Ishikawa (cell line): Measurements from ENCODE around the gene MORC2.

ENCODE experiments used
- EP300 ChIP-seq: IDR thresholded peaks from 2 replicates; pipeline ENCODE4 v1.6.1; 2012; ENCODE audit warnings: borderline replicate concordance
- RAD21 ChIP-seq: IDR thresholded peaks from 2 replicates; pipeline ENCODE4 v1.6.1; 2012; ENCODE audit warnings: low read depth
- TF ChIP-seq, protein P1 (sequence below): IDR thresholded peaks from 2 replicates; pipeline ENCODE4 v1.6.1; 2012; ENCODE audit warnings: low read depth, mild to moderate bottlenecking

DNA sequence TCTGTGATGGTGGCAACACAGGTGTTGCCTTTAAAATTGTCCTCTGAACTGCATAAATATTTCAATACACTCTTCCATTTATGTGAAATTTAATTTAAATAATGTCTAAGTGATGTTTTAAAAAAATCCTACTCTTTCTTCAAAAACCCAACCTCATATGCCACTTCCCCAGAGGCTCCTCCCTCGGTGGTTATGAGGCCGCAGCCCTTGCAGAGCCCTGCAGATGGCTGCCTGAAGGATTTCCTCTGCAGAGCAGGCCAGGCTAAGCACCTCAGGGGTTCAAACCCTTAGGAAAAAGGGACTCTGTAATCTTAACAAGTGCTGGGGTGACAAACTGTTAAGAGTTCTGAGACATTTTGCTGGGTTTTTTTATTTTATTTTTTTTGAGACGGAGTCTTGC, 25.2 kb downstream of the MORC2 start:
- TF ChIP-seq, protein P1, sequence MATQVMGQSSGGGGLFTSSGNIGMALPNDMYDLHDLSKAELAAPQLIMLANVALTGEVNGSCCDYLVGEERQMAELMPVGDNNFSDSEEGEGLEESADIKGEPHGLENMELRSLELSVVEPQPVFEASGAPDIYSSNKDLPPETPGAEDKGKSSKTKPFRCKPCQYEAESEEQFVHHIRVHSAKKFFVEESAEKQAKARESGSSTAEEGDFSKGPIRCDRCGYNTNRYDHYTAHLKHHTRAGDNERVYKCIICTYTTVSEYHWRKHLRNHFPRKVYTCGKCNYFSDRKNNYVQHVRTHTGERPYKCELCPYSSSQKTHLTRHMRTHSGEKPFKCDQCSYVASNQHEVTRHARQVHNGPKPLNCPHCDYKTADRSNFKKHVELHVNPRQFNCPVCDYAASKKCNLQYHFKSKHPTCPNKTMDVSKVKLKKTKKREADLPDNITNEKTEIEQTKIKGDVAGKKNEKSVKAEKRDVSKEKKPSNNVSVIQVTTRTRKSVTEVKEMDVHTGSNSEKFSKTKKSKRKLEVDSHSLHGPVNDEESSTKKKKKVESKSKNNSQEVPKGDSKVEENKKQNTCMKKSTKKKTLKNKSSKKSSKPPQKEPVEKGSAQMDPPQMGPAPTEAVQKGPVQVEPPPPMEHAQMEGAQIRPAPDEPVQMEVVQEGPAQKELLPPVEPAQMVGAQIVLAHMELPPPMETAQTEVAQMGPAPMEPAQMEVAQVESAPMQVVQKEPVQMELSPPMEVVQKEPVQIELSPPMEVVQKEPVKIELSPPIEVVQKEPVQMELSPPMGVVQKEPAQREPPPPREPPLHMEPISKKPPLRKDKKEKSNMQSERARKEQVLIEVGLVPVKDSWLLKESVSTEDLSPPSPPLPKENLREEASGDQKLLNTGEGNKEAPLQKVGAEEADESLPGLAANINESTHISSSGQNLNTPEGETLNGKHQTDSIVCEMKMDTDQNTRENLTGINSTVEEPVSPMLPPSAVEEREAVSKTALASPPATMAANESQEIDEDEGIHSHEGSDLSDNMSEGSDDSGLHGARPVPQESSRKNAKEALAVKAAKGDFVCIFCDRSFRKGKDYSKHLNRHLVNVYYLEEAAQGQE: no peak
- TF ChIP-seq RAD21: no peak
- TF ChIP-seq EP300: no peak
